Esophagus squamous epithelium (tissue), 5 donors: ENCODE results near the gene NKD2. TPM values are rescaled to one million over a fixed set of nuclear protein-coding genes. Genes with fewer than 3 reads are reported as not detected.

Experiments used
- DNase-seq: peaks from one replicate; lab custom pipeline; 2025; lab: John Stamatoyannopoulos, UW
- H3K27ac ChIP-seq, 4 donors: fragments of 200-600 bp; sonication (generic); one replicate each; pipeline ENCODE4 v1.5.1; 2016 to 2019; ENCODE audit warnings: mild to moderate bottlenecking in 1 of 4
- H3K27me3 ChIP-seq, 4 donors: fragments of 200-600 bp; sonication (generic); 1 replicate in 3 of 4; 2 replicates in 1 of 4; pipeline versions ENCODE4 v1.5.1 to v1.6.0; 2017 to 2021; ENCODE audit warnings: antibody characterized with exemption in 1 of 4
- H3K36me3 ChIP-seq, 3 donors: fragments of 200-600 bp; sonication (generic); one replicate each; pipeline ENCODE4 v1.5.1; 2016 to 2019
- H3K4me1 ChIP-seq, 3 donors: fragments of 200-600 bp; sonication (generic); one replicate each; pipeline ENCODE4 v1.5.1; 2017 to 2019
- H3K4me3 ChIP-seq, 4 donors: fragments of 200-600 bp; sonication (generic); 1 replicate in 3 of 4; 2 replicates in 1 of 4; pipeline ENCODE4 v1.5.1; 2016 to 2019; ENCODE audit warnings: mild to moderate bottlenecking in 2 of 4, moderate library complexity in 1 of 4
- H3K9me3 ChIP-seq, 3 donors: fragments of 200-600 bp; sonication (generic); one replicate each; pipeline ENCODE4 v1.5.1; 2016 to 2019
- POLR2A ChIP-seq, 4 donors: fragments of 450-650 bp; IDR thresholded peaks; one replicate each; pipeline ENCODE4 v1.6.1; 2017; ENCODE audit warnings: antibody characterized with exemption in 4 of 4, mild to moderate bottlenecking in 4 of 4, moderate library complexity in 3 of 4
- WGBS, 2 donors: methylation state at CpG; one replicate each; pipeline ENCODE4 v1.1.5; 2018; 5-methylcytosine and 5-hydroxymethylcytosine counted together
- intact Hi-C: fragments of 100-400 bp; cut with DNase I; formaldehyde crosslinking; loops from one replicate; pipeline ENCODE4 v1.15.0; 2022
- total RNA-seq, 4 donors: library from RNA; depleted of rRNA; stranded (reverse); fragments of >200 nt; gene quantifications; one replicate each; pipeline ENCODE4 v1.1.0, GENCODE V29; 2016
- TF ChIP-seq, protein P1 (sequence below), 6 experiments: fragments of 450-650 bp in 4 of 6; fragments of 200-600 bp in 2 of 6; sonication (generic) in 2 of 6; IDR thresholded peaks; one replicate each; pipeline ENCODE4 v1.5.1; 2016 to 2019; ENCODE audit warnings: antibody characterized with exemption in 6 of 6, mild to moderate bottlenecking in 4 of 6, moderate library complexity in 4 of 6
- donor health status: DM: yes; HTN: yes; CAD: no.

The NKD2 gene
- total RNA-seq, 4 donors from 2014 or later, result 1.2 to 11.3 (median 1.5) TPM

DNA sequence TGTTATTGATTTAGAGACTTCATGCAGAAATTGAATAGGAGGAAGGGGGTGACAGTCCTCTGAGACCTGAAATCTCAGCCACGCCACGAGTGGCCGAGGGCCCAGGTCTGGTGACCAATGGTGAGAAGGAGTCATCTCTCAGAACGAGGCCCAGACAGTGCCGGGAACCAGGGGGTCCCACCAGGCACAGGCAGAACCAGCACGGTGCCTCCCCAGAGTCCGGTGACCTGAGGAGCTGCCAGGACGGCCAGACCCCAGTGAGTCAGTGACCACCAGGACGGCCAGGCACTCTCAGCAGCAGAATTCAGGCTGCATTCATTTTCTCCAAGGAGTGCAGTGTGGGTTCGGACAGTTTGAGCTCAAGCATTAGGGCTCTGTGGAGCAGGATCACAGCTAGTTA, 43.8 kb upstream of the NKD2 start:
- no peak for TF ChIP-seq POLR2A (IDR thresholded peaks at IDR 0.05)
- TF ChIP-seq, protein P1, sequence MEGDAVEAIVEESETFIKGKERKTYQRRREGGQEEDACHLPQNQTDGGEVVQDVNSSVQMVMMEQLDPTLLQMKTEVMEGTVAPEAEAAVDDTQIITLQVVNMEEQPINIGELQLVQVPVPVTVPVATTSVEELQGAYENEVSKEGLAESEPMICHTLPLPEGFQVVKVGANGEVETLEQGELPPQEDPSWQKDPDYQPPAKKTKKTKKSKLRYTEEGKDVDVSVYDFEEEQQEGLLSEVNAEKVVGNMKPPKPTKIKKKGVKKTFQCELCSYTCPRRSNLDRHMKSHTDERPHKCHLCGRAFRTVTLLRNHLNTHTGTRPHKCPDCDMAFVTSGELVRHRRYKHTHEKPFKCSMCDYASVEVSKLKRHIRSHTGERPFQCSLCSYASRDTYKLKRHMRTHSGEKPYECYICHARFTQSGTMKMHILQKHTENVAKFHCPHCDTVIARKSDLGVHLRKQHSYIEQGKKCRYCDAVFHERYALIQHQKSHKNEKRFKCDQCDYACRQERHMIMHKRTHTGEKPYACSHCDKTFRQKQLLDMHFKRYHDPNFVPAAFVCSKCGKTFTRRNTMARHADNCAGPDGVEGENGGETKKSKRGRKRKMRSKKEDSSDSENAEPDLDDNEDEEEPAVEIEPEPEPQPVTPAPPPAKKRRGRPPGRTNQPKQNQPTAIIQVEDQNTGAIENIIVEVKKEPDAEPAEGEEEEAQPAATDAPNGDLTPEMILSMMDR (IDR thresholded peaks at IDR 0.05), result no peak
- Histone ChIP-seq H3K4me1 (peaks cover 0 to 13% (median 0%) of the 10 kb centered on the region in 3 donors), H3K27ac (peak overlapping the region; percentile 2 to 71 (median 33)), H3K4me3 (no peak overlapping the region), H3K9me3 (no peaks in the 10 kb centered on the region), H3K27me3 (peaks cover 0 to 87% (median 0%) of the 10 kb centered on the region in 4 donors), H3K36me3 (no peaks in the 10 kb centered on the region)
- 80% methylated on average over 1 of the region's 10 CpGs; no CpG with 5 or more reads in 1 of the 2 donors for WGBS, 2 donors
- intact Hi-C loops, result no loop called here
- DNase-seq, result no peak

DNA sequence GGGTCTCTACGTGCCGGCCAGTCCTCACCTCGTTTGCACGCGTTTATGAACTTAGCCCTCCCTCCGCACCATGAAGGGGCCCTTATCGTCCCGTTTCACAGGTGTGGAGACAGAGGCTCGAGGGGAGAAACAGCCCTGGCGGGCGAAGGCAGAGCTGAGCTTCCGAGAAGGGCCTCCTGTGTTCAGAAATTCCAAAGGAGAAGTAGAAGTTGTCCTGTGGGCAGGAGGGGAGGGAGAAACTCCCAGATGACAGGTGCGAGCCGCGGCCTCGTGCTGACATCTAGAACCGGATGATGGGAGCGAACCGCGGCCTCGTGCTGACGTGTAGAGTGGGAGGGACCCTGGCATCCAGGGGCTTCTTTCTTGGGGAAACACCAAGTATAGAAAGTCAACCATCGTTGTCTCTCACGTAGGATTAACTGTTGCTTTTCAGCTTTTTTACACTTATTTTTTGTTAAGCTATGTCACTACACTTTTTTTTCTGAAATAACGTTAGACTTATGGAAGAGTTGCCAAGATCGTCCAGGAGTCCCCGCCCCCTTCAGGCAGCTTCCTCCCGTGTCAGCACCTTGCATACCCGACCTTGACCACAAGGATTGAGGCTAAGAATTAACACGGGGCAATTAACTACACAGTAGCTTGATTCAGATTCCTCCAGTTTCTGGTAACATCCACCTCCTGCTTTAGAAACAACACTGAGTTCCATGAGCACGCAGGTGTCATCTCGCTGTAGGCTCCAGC, 42.8 kb upstream of the NKD2 start:
- Histone ChIP-seq H3K4me1 (peaks cover 0 to 12% (median 0%) of the 10 kb centered on the region in 3 donors), H3K9me3 (no peaks in the 10 kb centered on the region), H3K27ac (peak overlapping the region in 1 of 4 donors; percentile 71), H3K27me3 (peaks cover 0 to 81% (median 0%) of the 10 kb centered on the region in 4 donors), H3K4me3 (no peak overlapping the region), H3K36me3 (no peaks in the 10 kb centered on the region)
- WGBS, 2 donors, result 74 to 78% methylated on average over 27 to 30 of the region's 32 CpGs
- TF ChIP-seq, protein P1 (IDR thresholded peaks at IDR 0.05), result no peak
- no peak for TF ChIP-seq POLR2A (IDR thresholded peaks at IDR 0.05)
- intact Hi-C loops, result no loop called here
- no peak for DNase-seq

DNA sequence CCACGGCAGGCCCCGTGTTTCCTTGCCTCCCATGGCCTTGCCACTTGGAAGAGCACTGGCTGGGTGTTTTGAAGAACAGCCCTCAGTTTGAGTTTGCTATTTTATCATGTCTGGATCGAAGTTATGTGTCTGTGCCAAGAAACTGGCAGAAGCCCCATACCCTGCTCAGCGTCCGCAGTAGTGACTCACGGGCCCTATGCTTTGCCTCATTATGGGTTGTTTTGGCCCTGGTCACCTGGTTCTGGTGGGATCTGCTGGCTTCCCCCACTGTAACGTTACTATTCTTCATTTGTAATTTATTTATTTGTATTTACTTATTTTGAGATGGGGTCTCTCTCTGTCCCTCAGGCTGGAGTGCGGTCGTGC, 42.3 kb upstream of the NKD2 start:
- intact Hi-C loops, result no loop called here
- no peaks in the 10 kb centered on the region for H3K9me3 ChIP-seq
- no peak overlapping the region for H3K4me3 ChIP-seq
- WGBS, 2 donors, result 72% methylated on average over 7 to 9 of the region's 9 CpGs
- no peak overlapping the region for H3K27ac ChIP-seq
- peaks cover 0 to 12% (median 0%) of the 10 kb centered on the region in 3 donors for H3K4me1 ChIP-seq
- H3K36me3 ChIP-seq, result no peaks in the 10 kb centered on the region
- TF ChIP-seq, protein P1 (IDR thresholded peaks at IDR 0.05), result no peak
- TF ChIP-seq POLR2A (IDR thresholded peaks at IDR 0.05), result no peak
- no peak for DNase-seq
- H3K27me3 ChIP-seq, result peaks cover 0 to 75% (median 0%) of the 10 kb centered on the region in 4 donors

DNA sequence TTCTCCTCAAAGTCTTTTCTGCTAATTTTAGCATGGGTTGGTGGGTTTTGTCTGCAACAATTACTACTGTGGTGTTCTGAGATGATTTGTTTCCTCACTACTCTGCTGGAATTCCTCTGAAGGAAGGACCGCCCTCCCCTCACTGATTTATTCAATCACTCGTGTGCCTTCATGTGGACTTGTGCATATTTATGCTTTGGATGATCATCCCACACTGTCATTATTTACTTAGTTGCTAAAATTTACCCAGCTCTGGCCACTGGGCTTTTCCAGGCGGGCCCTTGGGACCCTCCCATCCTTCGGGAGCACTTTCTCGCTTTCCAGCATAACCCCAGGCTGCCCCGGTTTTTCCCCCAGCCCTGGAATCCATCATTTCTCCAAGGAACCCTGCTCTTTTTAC, 41.7 kb upstream of the NKD2 start:
- H3K4me1 ChIP-seq, result peaks cover 0 to 12% (median 0%) of the 10 kb centered on the region in 3 donors
- 75 to 83% methylated on average over 6 of the region's 6 CpGs for WGBS, 2 donors

DNA sequence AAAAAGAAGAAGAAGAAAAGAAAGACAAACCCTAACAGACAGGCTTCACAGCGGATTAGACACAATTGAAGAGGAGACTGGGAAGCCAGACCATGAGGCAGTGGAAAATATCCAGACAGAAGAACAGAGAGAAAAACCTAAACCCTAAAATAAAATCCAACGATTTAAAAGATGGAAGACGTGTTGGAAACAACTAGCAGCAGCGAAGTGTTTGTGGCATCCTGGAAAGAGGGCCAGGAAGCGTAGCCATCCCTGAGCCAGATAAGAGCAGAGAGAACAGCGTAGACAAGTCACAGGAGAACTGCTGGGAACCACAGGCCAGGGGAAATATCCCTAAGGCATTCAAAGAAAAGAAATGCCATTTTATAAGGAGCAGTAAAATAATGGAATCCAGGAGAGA, 39.7 kb upstream of the NKD2 start:
- intact Hi-C loops, result no loop called here
- no peaks in the 10 kb centered on the region for H3K36me3 ChIP-seq
- H3K4me3 ChIP-seq, result no peak overlapping the region
- H3K4me1 ChIP-seq, result peaks cover 0 to under 1% (median 0%) of the 10 kb centered on the region in 3 donors
- peaks cover 0 to 75% (median 0%) of the 10 kb centered on the region in 4 donors for H3K27me3 ChIP-seq
- no peak for TF ChIP-seq POLR2A (IDR thresholded peaks at IDR 0.05)
- TF ChIP-seq, protein P1 (IDR thresholded peaks at IDR 0.05), result no peak
- H3K27ac ChIP-seq, result peak overlapping the region in 1 of 4 donors; percentile 19
- DNase-seq, result no peak
- no peaks in the 10 kb centered on the region for H3K9me3 ChIP-seq
- WGBS, 2 donors, result 61 to 66% methylated on average over 6 of the region's 6 CpGs

More for the DNA sequence above, 41.7 kb upstream of the NKD2 start:
- Histone ChIP-seq H3K36me3 (no peaks in the 10 kb centered on the region), H3K27me3 (peaks cover 0 to 74% (median 0%) of the 10 kb centered on the region in 4 donors), H3K9me3 (no peaks in the 10 kb centered on the region), H3K4me3 (no peak overlapping the region), H3K27ac (no peak overlapping the region)
- intact Hi-C loops, result no loop called here
- no peak for TF ChIP-seq POLR2A (IDR thresholded peaks at IDR 0.05)
- TF ChIP-seq, protein P1 (IDR thresholded peaks at IDR 0.05), result no peak
- DNase-seq, result no peak
